A549 treated with AZD9567 at 1 μM for 4 hours (cell line): ENCODE measurements around the gene PPP2R1B. TPM values are rescaled to one million over a fixed set of nuclear protein-coding genes. Genes with fewer than 3 reads are reported as not detected.

Source experiments
- total RNA-seq: library from RNA; stranded (reverse); fragments of 200-300 nt; extraction: Qiagen RNA extraction; gene quantifications from 5 replicates; pipeline ENCODE4 v1.2.3, GENCODE V29; 2022; ENCODE audit not compliant: insufficient read depth

The PPP2R1B gene
- total RNA-seq: 15.1 to 19.7 TPM (median 19.0 TPM) in 5 replicates

DNA sequence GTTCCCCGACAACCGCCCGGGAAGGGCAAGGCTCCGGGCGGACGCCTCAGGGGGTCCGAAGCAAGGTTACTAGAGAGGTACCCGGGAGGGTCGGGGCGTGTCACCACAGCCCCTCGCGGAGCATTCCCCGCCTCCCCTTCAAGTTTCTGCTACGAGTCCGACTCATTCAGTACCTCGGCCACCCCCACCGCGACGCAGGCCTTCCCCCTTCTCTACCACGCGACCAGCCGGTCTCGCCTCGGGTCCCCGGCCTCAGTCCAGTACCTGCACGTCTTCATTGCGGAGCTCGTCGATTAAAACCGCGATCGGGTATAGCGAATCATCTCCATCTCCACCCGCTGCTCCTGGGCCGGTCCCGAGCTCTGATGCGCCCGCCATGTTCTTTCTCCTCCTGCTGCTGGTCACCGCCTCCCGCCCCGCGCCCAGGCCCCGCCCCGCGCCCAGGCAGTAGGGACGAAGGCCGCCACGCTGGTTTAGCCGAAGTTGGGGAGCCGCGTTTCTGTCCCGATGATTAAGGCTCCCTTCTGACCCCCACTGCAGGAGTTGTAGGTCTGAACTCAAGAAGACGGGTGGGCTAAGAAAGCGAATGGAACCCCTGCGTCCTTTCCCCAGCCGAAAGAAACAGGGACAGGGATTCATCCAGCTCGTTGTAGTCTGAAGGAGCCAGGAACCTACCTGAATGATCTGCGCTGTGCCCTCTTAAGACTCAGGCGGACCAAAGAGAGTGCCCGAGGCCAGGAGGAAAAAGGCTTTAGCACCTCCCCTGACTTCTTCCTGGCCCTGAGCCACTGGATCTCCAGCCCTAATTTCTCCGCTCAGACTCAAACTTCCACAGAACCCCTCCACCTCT, at the start of gene PPP2R1B:
Gene PPP2R1B, minus strand, starts transcription at position 406 of the 850 bp plus-strand sequence. Its CDS starts 28 bp downstream, at position 378.

Other genes starting within 250 kb of the PPP2R1B start
- gene LAYN, start 225.7 kb downstream of the PPP2R1B start, total RNA-seq: 1.8 to 4.3 TPM (median 3.8 TPM) in 5 replicates
- gene SIK2, start 163.9 kb downstream of the PPP2R1B start, total RNA-seq: 6.8 to 8.3 TPM (median 7.3 TPM) in 5 replicates
- 18.2 to 24.2 TPM (median 19.5 TPM) in 5 replicates for gene ALG9, start 105.2 kb upstream of the PPP2R1B start, total RNA-seq
- 0.93 to 1.6 TPM (median 1.4 TPM) in 5 replicates for gene FDXACB1, start 112.8 kb upstream of the PPP2R1B start, total RNA-seq
- gene CFAP68, start 113.2 kb upstream of the PPP2R1B start, total RNA-seq: 32.7 to 44.9 TPM (median 33.4 TPM) in 5 replicates
- 8.2 to 17.3 TPM (median 9.8 TPM) in 5 replicates for gene CRYAB, start 145.4 kb upstream of the PPP2R1B start, total RNA-seq
- gene HSPB2, start 146.3 kb upstream of the PPP2R1B start, total RNA-seq: not detected in 5 replicates
- gene C11orf52, start 152.5 kb upstream of the PPP2R1B start, total RNA-seq: 0.07 to 0.21 TPM in 2 of 5 replicates, not detected in the others
- gene DIXDC1, start 171.0 kb upstream of the PPP2R1B start, total RNA-seq: 4.7 to 9.1 TPM (median 7.5 TPM) in 5 replicates